Measurements from ENCODE around the gene PGK1.
A peak's percentile ranks its signal among the peaks of the same experiment; 100 is the strongest.
"Not testable (repeated sequence)": the region's sequence is repeated elsewhere in the genome, so short reads cannot be mapped to it uniquely, and the experiment has no call there.

Gene PGK1

DNA sequence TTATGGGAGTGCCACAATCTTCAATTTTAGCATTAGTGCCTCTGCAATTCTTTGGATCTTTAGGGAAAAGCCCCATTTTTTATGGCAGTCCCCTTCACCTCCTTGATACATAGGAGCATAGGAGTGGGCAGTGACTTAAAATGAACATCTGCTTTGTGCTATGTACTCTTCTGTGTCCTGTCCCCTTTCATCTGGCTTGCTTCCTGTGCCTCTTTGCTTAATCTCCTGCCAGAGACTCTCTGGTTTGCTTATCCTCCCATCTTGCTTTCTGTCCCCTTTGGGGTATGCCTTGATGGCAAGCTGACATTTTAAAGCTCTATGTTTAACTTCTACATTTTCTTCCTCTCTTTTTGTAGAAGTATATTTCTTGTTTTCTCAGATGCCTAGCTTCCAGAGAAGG lies 12.3 kb downstream of the PGK1 start:
- no peak for DNase-seq (ENCODE audit: low read depth in 2 of 2)

DNA sequence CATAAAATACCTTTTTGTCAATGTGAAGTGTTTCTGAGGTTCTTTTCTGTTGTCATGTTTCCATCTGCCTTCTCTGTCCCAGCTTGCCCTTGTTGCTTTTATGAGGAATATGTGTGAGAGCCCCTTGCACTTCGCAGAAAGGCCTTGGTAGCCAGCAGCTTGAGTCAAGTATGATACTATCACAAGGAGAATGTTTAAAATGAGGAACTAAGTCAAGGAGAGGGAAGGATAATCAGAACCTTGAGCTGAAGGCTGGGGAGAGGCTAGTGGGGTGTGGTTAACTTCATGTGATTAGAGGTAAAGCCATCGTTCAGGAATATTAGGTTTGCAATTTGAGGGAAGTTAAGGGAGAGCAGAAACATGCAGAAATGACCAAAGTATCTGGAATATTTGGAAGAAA lies 12.7 kb downstream of the PGK1 start:
- no peak for DNase-seq (ENCODE audit: low read depth in 2 of 2)

DNA sequence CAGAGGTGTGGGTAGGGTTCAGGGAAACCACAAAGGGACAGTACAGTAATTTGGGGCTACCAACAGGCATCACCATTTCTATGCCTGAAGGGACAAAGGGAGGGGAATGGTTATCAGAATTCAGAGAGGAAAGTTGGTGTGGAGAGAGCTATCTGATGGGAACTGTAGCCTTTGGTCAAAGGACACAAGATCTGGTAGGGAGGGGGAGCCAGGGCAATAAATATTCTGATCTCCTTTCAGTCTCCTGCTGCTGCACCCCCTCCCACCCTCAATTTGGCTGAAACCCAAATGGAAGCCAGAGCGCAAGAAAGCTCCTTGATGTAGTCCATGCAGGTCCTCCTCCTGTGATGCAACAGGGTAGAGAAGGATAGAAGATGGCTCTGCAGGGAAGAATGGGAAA lies 14.6 kb downstream of the PGK1 start:
- DNase-seq (ENCODE audit: low read depth in 2 of 2), result no peak

DNA sequence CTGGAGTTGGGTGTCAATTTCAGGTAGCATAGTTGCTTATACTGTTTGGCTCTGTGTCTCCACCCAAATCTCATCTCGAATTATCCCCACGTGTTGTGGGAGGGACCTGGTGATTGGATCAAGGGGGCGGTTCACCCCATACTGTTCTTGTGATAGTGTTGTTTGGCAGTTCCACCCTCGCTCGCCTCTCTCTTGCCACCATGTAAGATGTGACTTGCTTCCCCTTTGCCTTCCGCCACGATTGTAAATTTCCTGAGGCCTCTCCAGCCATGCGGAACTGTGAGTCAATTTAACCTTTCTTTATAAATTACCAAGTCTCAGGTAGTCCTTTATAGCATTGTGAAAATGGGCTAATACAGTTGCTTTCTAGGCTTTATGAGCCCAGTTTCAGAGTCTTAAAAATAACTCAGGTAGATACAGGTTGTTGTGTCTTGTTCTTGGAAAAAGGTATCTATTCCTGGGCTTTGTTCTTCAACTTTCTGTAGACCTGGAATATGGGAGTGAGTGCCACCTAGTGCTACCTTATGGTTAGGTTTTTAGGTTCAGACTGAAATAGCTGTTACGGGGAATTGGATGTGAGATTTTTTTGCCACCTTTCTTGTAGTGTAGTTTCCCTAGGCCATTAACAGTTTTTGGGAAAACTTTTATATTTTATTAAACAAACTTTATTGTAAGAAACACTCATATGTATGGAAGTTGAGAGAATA lies 15.6 kb downstream of the PGK1 start:
- DNase-seq (ENCODE audit: low read depth in 2 of 2), result no peak

DNA sequence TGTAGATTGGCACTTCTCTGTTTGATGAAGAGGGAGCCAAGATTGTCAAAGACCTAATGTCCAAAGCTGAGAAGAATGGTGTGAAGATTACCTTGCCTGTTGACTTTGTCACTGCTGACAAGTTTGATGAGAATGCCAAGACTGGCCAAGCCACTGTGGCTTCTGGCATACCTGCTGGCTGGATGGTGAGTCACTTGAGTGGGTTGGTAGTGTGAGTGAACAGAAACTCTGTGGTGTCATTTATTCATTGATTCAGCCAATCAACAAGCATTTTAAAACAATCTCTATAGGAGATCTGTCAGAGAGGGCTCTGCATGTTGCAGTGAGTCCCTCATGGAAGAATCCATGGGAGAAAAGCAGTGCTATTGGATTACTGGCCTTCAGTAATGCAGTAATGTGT lies 19.1 kb downstream of the PGK1 start:
- DNase-seq (ENCODE audit: low read depth in 2 of 2), result no peak

DNA sequence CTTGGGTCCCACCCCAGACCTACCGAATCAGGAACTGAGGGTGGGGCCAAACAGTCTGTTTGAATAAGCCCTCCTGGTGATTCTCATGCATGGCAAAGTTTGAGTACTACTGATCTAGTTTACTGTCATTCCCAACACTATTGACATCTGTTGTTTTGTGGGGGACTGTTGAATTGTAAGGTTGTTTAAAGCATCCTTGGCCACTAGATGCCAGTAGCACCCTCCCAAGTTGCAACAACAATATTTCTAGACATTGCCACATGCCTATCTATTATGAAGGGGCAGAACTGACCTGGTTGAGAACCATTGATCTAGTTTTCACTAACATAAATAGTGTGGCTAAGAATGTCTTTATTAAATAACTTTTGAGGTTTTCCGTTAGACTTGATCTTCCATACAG lies 20.3 kb downstream of the PGK1 start:
- no peak for DNase-seq (ENCODE audit: low read depth in 2 of 2)

DNA sequence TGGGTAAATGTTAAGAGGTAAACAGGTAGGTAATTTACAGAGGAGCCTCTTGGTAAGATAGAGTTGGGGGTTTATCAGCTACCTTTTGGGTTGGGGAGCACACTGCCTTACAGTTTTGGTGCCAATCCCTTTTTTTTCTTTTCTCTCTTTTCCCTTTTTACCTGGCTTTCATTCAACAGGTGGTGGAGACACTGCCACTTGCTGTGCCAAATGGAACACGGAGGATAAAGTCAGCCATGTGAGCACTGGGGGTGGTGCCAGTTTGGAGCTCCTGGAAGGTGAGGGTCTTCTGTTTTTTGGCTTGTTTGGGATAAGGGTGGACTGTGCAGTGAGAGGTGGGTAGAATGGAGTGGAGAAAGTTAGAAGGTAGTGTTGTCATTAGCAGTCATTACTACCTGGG lies 21.1 kb downstream of the PGK1 start:
- DNase-seq (ENCODE audit: low read depth in 2 of 2), result no peak

DNA sequence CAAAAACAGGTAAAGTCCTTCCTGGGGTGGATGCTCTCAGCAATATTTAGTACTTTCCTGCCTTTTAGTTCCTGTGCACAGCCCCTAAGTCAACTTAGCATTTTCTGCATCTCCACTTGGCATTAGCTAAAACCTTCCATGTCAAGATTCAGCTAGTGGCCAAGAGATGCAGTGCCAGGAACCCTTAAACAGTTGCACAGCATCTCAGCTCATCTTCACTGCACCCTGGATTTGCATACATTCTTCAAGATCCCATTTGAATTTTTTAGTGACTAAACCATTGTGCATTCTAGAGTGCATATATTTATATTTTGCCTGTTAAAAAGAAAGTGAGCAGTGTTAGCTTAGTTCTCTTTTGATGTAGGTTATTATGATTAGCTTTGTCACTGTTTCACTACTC lies 21.7 kb downstream of the PGK1 start:
- not testable (repeated sequence) for DNase-seq (ENCODE audit: low read depth in 2 of 2)

GRCh38 chrX:78129714-78130113 lies 25.7 kb downstream of the PGK1 start:
- DNase-seq (ENCODE audit: low read depth in 2 of 2), result no peak

GRCh38 chrX:78130396-78130795 lies 26.3 kb downstream of the PGK1 start:
- no peak for DNase-seq (ENCODE audit: low read depth in 2 of 2)

- no peak for DNase-seq (ENCODE audit: low read depth in 2 of 2)
Observed at GRCh38 chrX:78131117-78131516, 27.1 kb downstream of the PGK1 start.

GRCh38 chrX:78133238-78133960 lies 29.4 kb downstream of the PGK1 start:
- no peak for DNase-seq (ENCODE audit: low read depth in 2 of 2)

GRCh38 chrX:78139160-78140123 lies 35.4 kb downstream of the PGK1 start, which contains the start of gene TAF9B:
TSS of gene TAF9B (minus strand) at chrX:78139650. CDS start at chrX:78139611, 39 bp downstream.
- DNase-seq (ENCODE audit: low read depth in 2 of 2), result peak; percentile 49 to 55

DNA sequence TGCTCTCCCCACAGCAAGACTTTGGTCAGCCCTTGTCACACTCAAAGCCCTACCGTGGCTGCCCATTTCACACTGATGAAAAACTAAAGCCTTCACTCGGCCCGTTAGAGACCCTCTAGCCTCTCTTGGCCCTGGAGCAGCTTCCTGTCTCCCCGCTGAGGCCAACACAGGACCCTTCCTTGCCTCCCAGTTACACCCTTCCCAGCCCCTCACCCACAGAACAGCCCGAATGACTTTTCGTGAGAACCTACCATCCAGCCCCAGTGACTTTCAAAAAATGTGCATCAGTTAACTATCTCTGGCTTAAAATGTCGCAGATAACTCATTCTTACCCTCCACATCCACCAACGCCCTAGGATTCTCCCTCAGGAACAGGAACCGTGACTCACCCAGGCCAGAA lies 36.2 kb downstream of the PGK1 start:
- DNase-seq (ENCODE audit: low read depth in 2 of 2), result no peak

GRCh38 chrX:78147002-78147540 lies 43.0 kb downstream of the PGK1 start:
- not testable (repeated sequence) for DNase-seq (ENCODE audit: low read depth in 2 of 2)

GRCh38 chrX:78157373-78157772 lies 53.3 kb downstream of the PGK1 start:
- not testable (repeated sequence) for DNase-seq (ENCODE audit: low read depth in 2 of 2)

GRCh38 chrX:78157846-78158245 lies 53.8 kb downstream of the PGK1 start:
- DNase-seq (ENCODE audit: low read depth in 2 of 2), result not testable (repeated sequence)

DNA sequence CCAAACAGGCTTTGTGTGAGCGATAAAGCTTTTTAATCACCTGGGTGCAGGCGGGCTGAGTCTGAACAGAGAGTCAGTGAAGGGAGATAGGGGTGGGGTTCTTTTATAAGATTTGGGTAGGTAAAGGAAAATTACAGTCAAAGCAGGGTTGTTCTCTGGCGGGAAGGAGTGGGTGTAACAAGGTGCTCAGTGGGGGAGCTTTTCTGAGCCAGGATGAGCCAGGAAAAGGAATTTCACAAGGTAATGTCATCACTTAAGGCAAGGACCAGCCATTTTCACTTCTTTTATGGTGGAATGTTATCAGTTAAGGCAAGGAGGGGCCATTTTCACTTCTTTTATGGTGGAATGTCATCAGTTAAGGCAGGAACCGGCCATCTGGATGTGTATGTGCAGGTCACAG lies 56.7 kb downstream of the PGK1 start:
- not testable (repeated sequence) for DNase-seq (ENCODE audit: low read depth in 2 of 2)

- not testable (repeated sequence) for DNase-seq (ENCODE audit: low read depth in 2 of 2)
Observed at GRCh38 chrX:78163175-78163574, 59.1 kb downstream of the PGK1 start.

GRCh38 chrX:78165425-78165824 lies 61.4 kb downstream of the PGK1 start:
- no peak for DNase-seq (ENCODE audit: low read depth in 2 of 2)

DNA sequence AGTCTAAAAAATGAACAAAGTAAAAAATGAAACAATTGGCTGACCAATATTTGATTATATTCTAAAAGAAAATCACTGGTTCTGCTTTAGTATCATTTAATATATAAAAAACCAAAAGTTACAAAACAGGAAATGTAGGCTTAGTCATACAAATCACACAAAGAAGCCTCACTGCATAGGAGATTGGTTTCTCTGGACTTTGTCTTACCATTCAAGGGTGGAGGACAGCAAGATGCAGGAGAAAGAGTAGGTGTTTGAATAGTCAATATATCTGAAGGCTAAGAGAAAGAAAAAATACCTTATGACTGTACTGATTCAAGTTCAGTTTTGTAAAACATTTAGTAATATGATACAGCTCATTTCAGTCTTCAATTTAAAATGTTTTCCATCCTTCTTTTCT lies 64.0 kb downstream of the PGK1 start:
- no peak for DNase-seq (ENCODE audit: low read depth in 2 of 2)

Data from stimulated activated CD4-positive, alpha-beta T cell treated with anti-CD3 and anti-CD28 coated beads, Interleukin-1b, Interleukin-23, amount 100 ng/mL, for 1 hour (primary cell).